CD14-positive monocyte (primary cell): ENCODE measurements around the gene TOP3A. TPM values are rescaled to one million over a fixed set of nuclear protein-coding genes. Genes with fewer than 3 reads are reported as not detected.
A peak's percentile ranks its signal among the peaks of the same experiment; 100 is the strongest.

ENCODE experiments used
- DNase-seq, 3 donors: peaks; one replicate each; pipeline ENCODE4 v3.0.0-alpha.2; 2011 to 2022
- H2AFZ ChIP-seq: 2 replicates; pipeline ENCODE4 v1.6.0; 2012; ENCODE audit warnings: mild to moderate bottlenecking, low read depth, low read length, inconsistent platforms; ENCODE audit not compliant: insufficient read depth, poor library complexity, severe bottlenecking
- H3K27ac ChIP-seq, 2 donors: 1 replicate in 1 of 2; 2 replicates in 1 of 2; pipeline ENCODE4 v1.5.1; 2012 to 2013; ENCODE audit warnings: low read length in 2 of 2, control low read depth in 1 of 2, inconsistent platforms in 1 of 2, low read depth in 1 of 2, mild to moderate bottlenecking in 1 of 2
- H3K27me3 ChIP-seq, 2 donors: one replicate each; pipeline versions ENCODE4 v1.6.0 to v1.6.1; 2011 to 2013; ENCODE audit warnings: low read length in 2 of 2; ENCODE audit not compliant: control insufficient read depth in 2 of 2, insufficient read depth in 2 of 2
- H3K36me3 ChIP-seq, 2 donors: replicated peaks in 1 of 2; 1 replicate in 1 of 2; 2 replicates in 1 of 2; pipeline versions ENCODE4 v1.5.1 to v1.6.1; 2012 to 2013; ENCODE audit warnings: low read length in 2 of 2, control low read depth in 1 of 2, inconsistent platforms in 1 of 2, mild to moderate bottlenecking in 1 of 2; ENCODE audit not compliant: insufficient read depth in 2 of 2, control insufficient read depth in 1 of 2
- H3K4me1 ChIP-seq, 2 donors: 1 replicate in 1 of 2; 2 replicates in 1 of 2; pipeline versions ENCODE4 v1.5.1 to v1.6.1; 2012 to 2013; ENCODE audit warnings: low read length in 2 of 2, control low read depth in 1 of 2, inconsistent platforms in 1 of 2, mild to moderate bottlenecking in 1 of 2, moderate library complexity in 1 of 2; ENCODE audit not compliant: insufficient read depth in 2 of 2, control insufficient read depth in 1 of 2
- H3K4me2 ChIP-seq: replicated peaks from 2 replicates; pipeline ENCODE3; 2012; ENCODE audit warnings: low read length, moderate library complexity, mild to moderate bottlenecking; ENCODE audit not compliant: poor library complexity, severe bottlenecking; ENCODE audit errors: extremely low read depth
- H3K4me3 ChIP-seq, 3 experiments: fragments of 200-600 bp in 1 of 3; sonication (generic) in 1 of 3; replicated peaks in 1 of 3; 1 replicate in 2 of 3; 2 replicates in 1 of 3; pipeline ENCODE4 v1.5.1; 2011 to 2013; ENCODE audit warnings: low read length in 3 of 3, mild to moderate bottlenecking in 3 of 3, control low read depth in 2 of 3, low read depth in 2 of 3, inconsistent platforms in 1 of 3, moderate library complexity in 1 of 3
- H3K79me2 ChIP-seq: 2 replicates; pipeline ENCODE4 v1.6.0; 2012; ENCODE audit warnings: mild to moderate bottlenecking, control low read depth, inconsistent platforms, low read length, moderate library complexity; ENCODE audit not compliant: insufficient read depth
- H3K9ac ChIP-seq: 2 replicates; pipeline ENCODE4 v1.6.0; 2017; ENCODE audit warnings: low read length, mild to moderate bottlenecking; ENCODE audit not compliant: insufficient read depth, poor library complexity, severe bottlenecking
- H3K9me3 ChIP-seq, 2 donors: replicated peaks in 1 of 2; 1 replicate in 1 of 2; 2 replicates in 1 of 2; pipeline versions ENCODE4 v1.5.1 to v1.6.1; 2012 to 2013; ENCODE audit warnings: low read length in 2 of 2, control low read depth in 1 of 2; ENCODE audit not compliant: control insufficient read depth in 1 of 2, insufficient read depth in 1 of 2
- H4K20me1 ChIP-seq: 2 replicates; pipeline ENCODE4 v1.6.0; 2012; ENCODE audit warnings: mild to moderate bottlenecking, low read length, control low read depth, moderate library complexity; ENCODE audit not compliant: insufficient read depth
- H3K27ac Mint-ChIP-seq, 7 donors: one replicate each; pipeline ENCODE4 v1.8.0; 2020; ENCODE audit warnings: mild to moderate bottlenecking in 7 of 7, mixed read lengths in 7 of 7, moderate library complexity in 6 of 7, inconsistent platforms in 2 of 7
- H3K27me3 Mint-ChIP-seq, 3 donors: one replicate each; pipeline ENCODE4 v1.8.0; 2021 to 2022; ENCODE audit warnings: low read depth in 3 of 3, mild to moderate bottlenecking in 3 of 3, mixed read lengths in 3 of 3, moderate library complexity in 3 of 3, inconsistent platforms in 1 of 3
- H3K36me3 Mint-ChIP-seq, 2 donors: one replicate each; pipeline ENCODE4 v1.8.0; 2020; ENCODE audit warnings: mixed read lengths in 2 of 2, inconsistent platforms in 1 of 2, mild to moderate bottlenecking in 1 of 2
- H3K4me1 Mint-ChIP-seq: one replicate; pipeline ENCODE4 v1.8.0; 2020; ENCODE audit warnings: mild to moderate bottlenecking, mixed read lengths
- H3K4me3 Mint-ChIP-seq, 2 donors: one replicate each; pipeline ENCODE4 v1.8.0; 2020; ENCODE audit warnings: mild to moderate bottlenecking in 2 of 2, mixed read lengths in 2 of 2, moderate library complexity in 1 of 2
- H3K9me3 Mint-ChIP-seq, 7 donors: one replicate each; pipeline ENCODE4 v1.8.0; 2020 to 2022; ENCODE audit warnings: mixed read lengths in 7 of 7, mild to moderate bottlenecking in 6 of 7, moderate library complexity in 6 of 7, inconsistent platforms in 2 of 7
- CTCF ChIP-seq: fragments of 200-600 bp; IDR thresholded peaks from one replicate; pipeline ENCODE4 v1.8.0; 2022; ENCODE audit warnings: antibody characterized with exemption, mild to moderate bottlenecking
- WGBS: methylation state at CpG from one replicate; pipeline ENCODE4 v1.1.5; 2013; ENCODE audit warnings: missing lambda C conversion rate; ENCODE audit not compliant: insufficient coverage; 5-methylcytosine and 5-hydroxymethylcytosine counted together
- intact Hi-C, 2 donors: fragments of 100-400 bp; cut with micrococcal nuclease; formaldehyde crosslinking; loops; one replicate each; pipeline versions ENCODE4 v1.15.0 to v1.15.1; 2023
- polyA plus RNA-seq, 3 donors: library from polyadenylated mRNA; depleted of rRNA in 1 of 3; unstranded in 2 of 3; stranded (reverse) in 1 of 3; fragments of 300-500 nt in 2 of 3; fragments of >200 nt in 1 of 3; fragmentation: Illumina TruSeq in 2 of 3; gene quantifications; 1 replicate in 2 of 3; 2 replicates in 1 of 3; pipeline ENCODE4 v1.2.3, GENCODE V29; 2012 to 2021

TOP3A gene
- polyA plus RNA-seq, 3 donors = 15.2 to 25.6 (median 22.3) TPM

DNA sequence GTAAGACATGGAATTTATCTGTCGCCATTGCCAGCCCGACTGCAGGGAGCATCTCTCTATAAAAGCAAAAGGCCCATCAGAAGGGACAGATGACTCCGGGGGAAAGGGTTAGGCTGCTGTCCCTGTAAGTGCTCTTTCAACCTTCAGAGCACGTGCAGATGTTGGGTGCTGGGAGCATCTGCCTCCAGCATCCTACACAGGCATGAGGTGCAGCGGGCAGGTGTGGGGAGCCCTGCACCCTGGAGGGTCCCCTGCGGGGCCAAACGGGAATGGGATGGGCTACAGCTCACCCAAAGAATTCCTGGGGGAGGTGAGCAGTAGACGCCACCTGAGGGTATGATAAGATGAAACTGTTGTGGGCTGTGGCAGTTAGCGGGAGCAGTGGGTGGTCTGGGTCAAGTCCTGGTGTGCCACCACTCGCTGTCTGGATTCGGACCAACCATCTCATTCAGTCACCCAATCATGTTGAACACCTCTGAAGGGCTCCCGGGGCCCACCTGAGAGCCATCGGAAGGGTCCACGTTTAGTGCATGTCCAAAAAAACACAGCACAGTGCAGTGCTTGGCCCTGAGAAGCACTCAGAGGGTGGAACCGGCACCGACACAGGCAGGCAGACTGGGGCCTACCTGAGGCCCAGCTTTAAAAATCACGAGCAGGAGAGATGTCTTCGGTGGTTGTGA lies 4.1 kb upstream of the TOP3A start:
- Histone ChIP-seq H4K20me1 (peaks cover 83% of the 10 kb centered on the region), H3K27ac (peak overlapping the region; percentile 63 to 100), H3K4me3 (peak overlapping the region in 1 of 3 experiments; percentile 88), H3K79me2 (peaks cover 96% of the 10 kb centered on the region), H3K36me3 (peaks cover 39 to 51% of the 10 kb centered on the region in 2 donors), H3K9me3 (no peaks in the 10 kb centered on the region), H3K4me1 (peaks cover 56 to 66% of the 10 kb centered on the region in 2 donors), H3K9ac (peak overlapping the region; percentile 34), H3K27me3 (no peaks in the 10 kb centered on the region), H3K4me2 (peak overlapping the region; percentile 69), H2AFZ (no peak overlapping the region)
- intact Hi-C loops = no loop called here
- DNase-seq = no peak
- Mint-ChIP-seq H3K9me3 (peaks cover 0 to 4% (median 2%) of the 10 kb centered on the region in 7 donors), H3K36me3 (peaks cover 54 to 58% of the 10 kb centered on the region in 2 donors), H3K4me1 (peaks cover 66% of the 10 kb centered on the region), H3K27ac (peak overlapping the region; percentile 77 to 100 (median 98)), H3K27me3 (no peaks in the 10 kb centered on the region), H3K4me3 (peak overlapping the region; percentile 69 to 80)
- TF ChIP-seq CTCF = no peak
- WGBS = 95% methylated on average over 11 of the region's 18 CpGs

DNA sequence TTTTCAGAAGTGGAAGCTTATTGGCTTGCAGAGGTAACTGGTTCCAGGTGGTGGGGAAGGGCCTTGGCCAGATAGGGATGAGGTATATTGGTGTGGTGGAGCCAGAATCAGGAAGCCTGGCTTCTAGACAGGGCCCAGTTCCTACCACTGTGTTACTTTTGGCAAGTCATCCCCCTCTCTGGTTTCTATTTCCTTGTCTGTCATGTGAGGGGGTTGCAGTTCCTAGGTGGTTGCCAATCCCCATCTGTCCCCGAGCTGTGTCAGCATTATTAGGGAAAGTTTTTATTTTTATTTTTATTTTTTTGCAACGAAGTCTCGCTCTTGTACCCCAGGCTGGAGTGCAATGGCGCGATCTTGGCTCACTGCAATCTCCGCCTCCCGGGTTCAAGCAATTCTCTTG lies 3.3 kb upstream of the TOP3A start:
- peaks cover 71% of the 10 kb centered on the region for H3K4me1 Mint-ChIP-seq
- DNase-seq = peak; percentile 40 to 74 (median 54)
- peak overlapping the region; percentile 69 for H3K4me2 ChIP-seq
- peaks cover 0 to 4% (median 2%) of the 10 kb centered on the region in 7 donors for H3K9me3 Mint-ChIP-seq
- peaks cover 50 to 54% of the 10 kb centered on the region in 2 donors for H3K36me3 Mint-ChIP-seq
- H3K27me3 ChIP-seq = no peaks in the 10 kb centered on the region
- H3K4me1 ChIP-seq = peaks cover 64 to 70% of the 10 kb centered on the region in 2 donors
- H2AFZ ChIP-seq = no peak overlapping the region
- H3K4me3 ChIP-seq = peak overlapping the region; percentile 11 to 88 (median 26)
- no peaks in the 10 kb centered on the region for H3K27me3 Mint-ChIP-seq
- peaks cover 31 to 44% of the 10 kb centered on the region in 2 donors for H3K36me3 ChIP-seq
- H3K27ac ChIP-seq = peak overlapping the region; percentile 63 to 100
- peak overlapping the region; percentile 85 to 100 (median 99) for H3K27ac Mint-ChIP-seq
- intact Hi-C loops = no loop called here
- H3K9ac ChIP-seq = peak overlapping the region; percentile 39
- peaks cover 96% of the 10 kb centered on the region for H3K79me2 ChIP-seq
- WGBS = 56% methylated on average over 6 of the region's 7 CpGs
- no peak for TF ChIP-seq CTCF
- peaks cover 80% of the 10 kb centered on the region for H4K20me1 ChIP-seq
- no peaks in the 10 kb centered on the region for H3K9me3 ChIP-seq
- peak overlapping the region; percentile 69 to 80 for H3K4me3 Mint-ChIP-seq
